HEK293 (cell line): ENCODE measurements around the gene SYT2.
"Not testable (repeated sequence)": the region's sequence is repeated elsewhere in the genome, so short reads cannot be mapped to it uniquely, and the experiment has no call there.

Experiments used
- CTCF ChIA-PET: fragments of 350-600 bp; formaldehyde crosslinking; extraction: SDS; loops from one replicate; lab custom pipeline; 2021; ENCODE audit warnings: antibody characterized with exemption; lab: Yijun Ruan, JAX
- POLR2A ChIA-PET: fragments of 300-600 bp; formaldehyde crosslinking; extraction: SDS; loops from one replicate; lab custom pipeline; 2020; ENCODE audit warnings: antibody characterized with exemption, inconsistent platforms; lab: Yijun Ruan, JAX
- H3K27ac ChIP-seq: fragments of 200-500 bp; sonication (Bioruptor generic); 2 replicates; pipeline ENCODE4 v1.5.1; 2014; ENCODE audit warnings: low read depth, low read length, control low read depth, inconsistent platforms; ENCODE audit errors: extremely low read depth
- H3K36me3 ChIP-seq, 2 experiments: fragments of 200-500 bp in 1 of 2; sonication (Bioruptor generic) in 1 of 2; 1 replicate in 1 of 2; 2 replicates in 1 of 2; pipeline ENCODE4 v1.5.1; 2014 to 2017; ENCODE audit warnings: inconsistent platforms in 2 of 2, low read length in 2 of 2; ENCODE audit not compliant: control insufficient read depth in 2 of 2, insufficient read depth in 1 of 2
- H3K4me1 ChIP-seq: fragments of 200-500 bp; sonication (Bioruptor generic); 2 replicates; pipeline ENCODE4 v1.5.1; 2014; ENCODE audit warnings: mild to moderate bottlenecking, low read length, inconsistent platforms; ENCODE audit not compliant: control insufficient read depth, insufficient read depth
- H3K4me3 ChIP-seq: 2 replicates; pipeline ENCODE4 v1.5.1; 2011; ENCODE audit warnings: low read depth, mild to moderate bottlenecking, control low read depth, low read length, moderate library complexity
- H3K9me3 ChIP-seq: fragments of 200-500 bp; sonication (Bioruptor generic); 2 replicates; pipeline ENCODE4 v1.5.1; 2014; ENCODE audit warnings: low read depth, low read length, inconsistent platforms; ENCODE audit not compliant: control insufficient read depth, insufficient read depth
- BCL11B ChIP-seq: fragments of 450-650 bp; formaldehyde crosslinking; IDR thresholded peaks from 2 replicates; pipeline ENCODE4 v1.5.1; 2016; ENCODE audit warnings: low read depth, missing biosample characterization, missing genetic modification characterization
- HIC1 ChIP-seq: fragments of 450-650 bp; formaldehyde crosslinking; IDR thresholded peaks from 2 replicates; pipeline ENCODE4 v1.5.1; 2016; ENCODE audit warnings: missing biosample characterization, missing genetic modification characterization
- HOXC10 ChIP-seq: sonication (generic); formaldehyde crosslinking; IDR thresholded peaks from 2 replicates; pipeline ENCODE4 v1.8.1; 2023; ENCODE audit warnings: mild to moderate bottlenecking, missing genetic modification reagents
- KLF9 ChIP-seq: fragments of 450-650 bp; formaldehyde crosslinking; IDR thresholded peaks from 2 replicates; pipeline ENCODE4 v1.5.1; 2016; ENCODE audit warnings: missing biosample characterization, missing genetic modification characterization, low read depth
- MYNN ChIP-seq: fragments of 450-650 bp; formaldehyde crosslinking; IDR thresholded peaks from 2 replicates; pipeline ENCODE4 v1.5.1; 2016; ENCODE audit warnings: missing biosample characterization, missing genetic modification characterization, borderline replicate concordance
- SALL2 ChIP-seq: fragments of 450-650 bp; formaldehyde crosslinking; IDR thresholded peaks from 2 replicates; pipeline ENCODE4 v1.5.0; 2017; ENCODE audit warnings: missing biosample characterization, mild to moderate bottlenecking, missing genetic modification characterization, borderline replicate concordance
- YY1 ChIP-seq: fragments of 450-650 bp; formaldehyde crosslinking; IDR thresholded peaks from 2 replicates; pipeline ENCODE4 v1.5.1; 2018; ENCODE audit warnings: missing biosample characterization, missing genetic modification characterization
- ZBTB7A ChIP-seq: fragments of 450-650 bp; formaldehyde crosslinking; IDR thresholded peaks from 2 replicates; pipeline ENCODE4 v1.5.1; 2016; ENCODE audit warnings: low read depth, missing biosample characterization, missing genetic modification characterization
- ZNF19 ChIP-seq: fragments of 450-650 bp; formaldehyde crosslinking; IDR thresholded peaks from 2 replicates; pipeline ENCODE4; 2016; ENCODE audit warnings: missing biosample characterization, missing genetic modification characterization, low read depth
- ZNF302 ChIP-seq: fragments of 450-650 bp; formaldehyde crosslinking; IDR thresholded peaks from 2 replicates; pipeline ENCODE4 v1.5.1; 2016; ENCODE audit warnings: missing biosample characterization, missing genetic modification characterization, low read depth
- ZNF341 ChIP-seq: fragments of 450-650 bp; formaldehyde crosslinking; IDR thresholded peaks from 2 replicates; pipeline ENCODE4; 2016; ENCODE audit warnings: low read depth, missing biosample characterization, missing genetic modification characterization
- ZNF354C ChIP-seq: fragments of 450-650 bp; formaldehyde crosslinking; IDR thresholded peaks from 2 replicates; pipeline ENCODE4 v1.5.1; 2016; ENCODE audit warnings: missing biosample characterization, missing genetic modification characterization, low read depth, borderline replicate concordance
- ZNF449 ChIP-seq: fragments of 450-650 bp; formaldehyde crosslinking; IDR thresholded peaks from 2 replicates; pipeline ENCODE4 v1.5.1; 2017; ENCODE audit warnings: missing biosample characterization, mild to moderate bottlenecking, missing genetic modification characterization, moderate library complexity
- ZNF600 ChIP-seq: fragments of 450-650 bp; formaldehyde crosslinking; IDR thresholded peaks from 2 replicates; pipeline ENCODE4 v1.5.1; 2016; ENCODE audit warnings: missing biosample characterization, missing genetic modification characterization
- ZNF645 ChIP-seq: fragments of 450-650 bp; formaldehyde crosslinking; IDR thresholded peaks from 2 replicates; pipeline ENCODE4; 2016; ENCODE audit warnings: missing biosample characterization, missing genetic modification characterization
- ZNF654 ChIP-seq: fragments of 450-650 bp; formaldehyde crosslinking; IDR thresholded peaks from 2 replicates; pipeline ENCODE4 v1.5.1; 2016; ENCODE audit warnings: low read depth, missing biosample characterization, missing genetic modification characterization
- ZNF768 ChIP-seq: fragments of 450-650 bp; formaldehyde crosslinking; IDR thresholded peaks from 2 replicates; pipeline ENCODE4 v1.5.1; 2018; ENCODE audit warnings: missing biosample characterization, mild to moderate bottlenecking, missing genetic modification characterization
- ZSCAN18 ChIP-seq: fragments of 450-650 bp; formaldehyde crosslinking; IDR thresholded peaks from 2 replicates; pipeline ENCODE4 v1.5.1; 2016; ENCODE audit warnings: missing biosample characterization, missing genetic modification characterization
- ZSCAN4 ChIP-seq: fragments of 450-650 bp; formaldehyde crosslinking; IDR thresholded peaks from 2 replicates; pipeline ENCODE4 v1.5.1; 2017; ENCODE audit warnings: missing biosample characterization, missing genetic modification characterization
- ZXDB ChIP-seq: fragments of 450-650 bp; formaldehyde crosslinking; IDR thresholded peaks from 2 replicates; pipeline ENCODE4 v1.5.1; 2016; ENCODE audit warnings: missing biosample characterization, missing genetic modification characterization

Gene SYT2

GRCh38 chr1:202725526-202725925, 15.3 kb upstream of the SYT2 start:
- CTCF ChIA-PET = interaction anchor here (0.6 to 1.8 kb wide), 7 partner anchors 9 to 536 kb away, joined by 3 to 7 read pairs (median 3); no protein-coding TSS in a partner anchor
- H3K36me3 ChIP-seq = peaks cover 7 to 57% of the 10 kb centered on the region in 2 experiments
- H3K4me1 ChIP-seq = no peaks in the 10 kb centered on the region
- no peak overlapping the region for H3K4me3 ChIP-seq
- no peak overlapping the region for H3K27ac ChIP-seq
- TF ChIP-seq YY1 (tag by site-specific recombination) (no peak), ZBTB7A (tag by site-specific recombination) (no peak), SALL2 (tag by site-specific recombination) (no peak), HOXC10 (CRISPR knock-in tag) (no peak), ZNF354C (tag by site-specific recombination) (no peak)
- TF ChIP-seq, all 188 proteins: peak for 0
- POLR2A ChIA-PET = no interaction called here
- no peaks in the 10 kb centered on the region for H3K9me3 ChIP-seq

- H3K27ac ChIP-seq = no peak overlapping the region
- no peaks in the 10 kb centered on the region for H3K4me1 ChIP-seq
- no peaks in the 10 kb centered on the region for H3K9me3 ChIP-seq
- ChIA-PET POLR2A (no interaction called here), CTCF (no interaction called here)
- peaks cover 7 to 39% of the 10 kb centered on the region in 2 experiments; a peak in 2 of 3 replicates for H3K36me3 ChIP-seq
- H3K4me3 ChIP-seq = no peak overlapping the region
- TF ChIP-seq ZXDB (tag by site-specific recombination) = no peak
- no peak for TF ChIP-seq ZNF645 (tag by site-specific recombination)
- no peak for TF ChIP-seq SALL2 (tag by site-specific recombination)
- TF ChIP-seq ZNF19 (tag by site-specific recombination) = no peak
- TF ChIP-seq ZNF341 (tag by site-specific recombination) = no peak
Measured at GRCh38 chr1:202723708-202724107, 13.5 kb upstream of the SYT2 start.

GRCh38 chr1:202723046-202723445, 12.8 kb upstream of the SYT2 start:
- H3K36me3 ChIP-seq = peaks cover 7 to 33% of the 10 kb centered on the region in 2 experiments; a peak in 2 of 3 replicates
- H3K9me3 ChIP-seq, H3K27ac ChIP-seq, H3K4me1 ChIP-seq, H3K4me3 ChIP-seq, POLR2A ChIA-PET, CTCF ChIA-PET: not testable (repeated sequence)

GRCh38 chr1:202716654-202717053, 6.4 kb upstream of the SYT2 start:
- no peak overlapping the region for H3K27ac ChIP-seq
- ChIA-PET POLR2A (no interaction called here), CTCF (interaction anchor here (0.5 to 2.2 kb wide), 10 partner anchors 9 to 527 kb away, joined by 3 to 10 read pairs (median 4); partner anchors contain the start of gene LGR6)
- no peak for TF ChIP-seq BCL11B (tag by site-specific recombination)
- no peak for TF ChIP-seq ZNF449 (tag by site-specific recombination)
- TF ChIP-seq ZNF302 (tag by site-specific recombination) = no peak
- no peak for TF ChIP-seq MYNN
- TF ChIP-seq KLF9 (tag by site-specific recombination) = no peak
- no peak for TF ChIP-seq ZSCAN4 (tag by site-specific recombination)
- no peak for TF ChIP-seq ZNF654 (tag by site-specific recombination)
- no peak for TF ChIP-seq HIC1 (tag by site-specific recombination)
- no peak for TF ChIP-seq ZNF768 (tag by site-specific recombination)
- TF ChIP-seq ZNF600 (tag by site-specific recombination) = no peak
- TF ChIP-seq ZSCAN18 (tag by site-specific recombination) = no peak

More at GRCh38 chr1:202716654-202717053, 6.4 kb upstream of the SYT2 start:
- Histone ChIP-seq H3K9me3 (no peaks in the 10 kb centered on the region), H3K4me3 (no peak overlapping the region), H3K4me1 (no peaks in the 10 kb centered on the region), H3K36me3 (no peaks in the 10 kb centered on the region)
